GM19023 (cell line): Measurements from ENCODE around the gene TYRO3.
"Not testable (repeated sequence)": the region's sequence is repeated elsewhere in the genome, so short reads cannot be mapped to it uniquely, and the experiment has no call there.

Experiments
- ATAC-seq: cut with Tn5 transposase; IDR thresholded peaks from one replicate; pipeline ENCODE4 v1.9.1; 2021; ENCODE audit warnings: mild to moderate bottlenecking, moderate library complexity; ENCODE audit not compliant: unreplicated experiment

TYRO3 gene

GRCh38 chr15:41571948-41572347, 12.9 kb downstream of the TYRO3 start:
- ATAC-seq: no peak

- ATAC-seq: no peak
Observed at GRCh38 chr15:41572866-41573265, 13.9 kb downstream of the TYRO3 start.

GRCh38 chr15:41573396-41573795, 14.4 kb downstream of the TYRO3 start:
- ATAC-seq: no peak

GRCh38 chr15:41574158-41574557, 15.1 kb downstream of the TYRO3 start:
- ATAC-seq: no peak

- no peak for ATAC-seq
Observed at GRCh38 chr15:41575282-41575681, 16.3 kb downstream of the TYRO3 start.

GRCh38 chr15:41577863-41578735, 19.1 kb downstream of the TYRO3 start:
- ATAC-seq: no peak

GRCh38 chr15:41578736-41579383, 19.8 kb downstream of the TYRO3 start:
- no peak for ATAC-seq

- no peak for ATAC-seq
Observed at GRCh38 chr15:41581110-41581509, 22.1 kb downstream of the TYRO3 start.

- ATAC-seq: no peak
Observed at GRCh38 chr15:41583795-41584194, 24.8 kb downstream of the TYRO3 start.

GRCh38 chr15:41584636-41585126, 25.7 kb downstream of the TYRO3 start:
- ATAC-seq: no peak

- ATAC-seq: no peak
Observed at GRCh38 chr15:41585127-41586047, 26.4 kb downstream of the TYRO3 start.

- not testable (repeated sequence) for ATAC-seq
Observed at GRCh38 chr15:41586531-41587282, 27.7 kb downstream of the TYRO3 start.

- ATAC-seq: not testable (repeated sequence)
Observed at GRCh38 chr15:41589018-41589417, 30.0 kb downstream of the TYRO3 start.

GRCh38 chr15:41589571-41589970, 30.6 kb downstream of the TYRO3 start:
- ATAC-seq: not testable (repeated sequence)

GRCh38 chr15:41591217-41591616, 32.2 kb downstream of the TYRO3 start:
- ATAC-seq: not testable (repeated sequence)

GRCh38 chr15:41592718-41593117, 33.7 kb downstream of the TYRO3 start:
- not testable (repeated sequence) for ATAC-seq

- no peak for ATAC-seq
Observed at GRCh38 chr15:41594801-41595746, 36.1 kb downstream of the TYRO3 start.

- ATAC-seq: no peak
Observed at GRCh38 chr15:41596972-41597371, 38.0 kb downstream of the TYRO3 start.

- no peak for ATAC-seq
Observed at GRCh38 chr15:41597787-41598186, 38.8 kb downstream of the TYRO3 start.
